Measurements from ENCODE around the gene MTCL3.

Gene MTCL3

DNA sequence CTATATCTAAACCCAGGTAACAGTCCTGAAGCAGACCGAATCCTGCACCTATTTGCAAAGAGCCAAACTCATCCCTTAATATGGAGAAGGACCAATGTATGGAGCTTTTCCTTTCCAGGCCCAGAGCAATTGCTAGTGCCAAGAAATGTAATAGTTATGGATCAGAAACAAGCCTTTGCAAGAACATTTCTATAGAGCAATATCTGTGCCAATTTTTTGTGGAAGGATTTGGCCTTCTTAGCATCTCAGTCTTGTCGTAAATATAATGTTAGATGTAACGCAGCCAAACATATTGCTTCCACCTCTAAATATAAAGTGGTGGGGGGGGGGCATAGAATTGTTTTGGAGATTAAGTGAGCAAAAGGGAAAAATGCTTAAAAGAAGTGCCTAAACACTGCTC, 62.7 kb downstream of the MTCL3 start:
- Histone ChIP-seq H3K4me1 (ENCODE audit: control extremely low read depth in 1 of 4, control insufficient read depth in 4 of 4, insufficient read depth in 4 of 4, low read length in 3 of 4) (peaks cover 0 to 10% (median 7%) of the 10 kb centered on the region in 4 experiments), H3K27ac (ENCODE audit: insufficient read depth in 1 of 2, low read depth in 1 of 2, low read length in 2 of 2, poor library complexity in 1 of 2, severe bottlenecking in 2 of 2) (no peak overlapping the region), H3K9me3 (ENCODE audit: control extremely low read depth in 1 of 5, control insufficient read depth in 4 of 5, insufficient read depth in 2 of 5, low read depth in 1 of 5, low read length in 4 of 5) (no peaks in the 10 kb centered on the region), H3K36me3 (ENCODE audit: control insufficient read depth in 4 of 4, insufficient read depth in 4 of 4, low read length in 3 of 4) (no peaks in the 10 kb centered on the region), H3K27me3 (replicated peaks in 2 of 5; ENCODE audit: control insufficient read depth in 4 of 5, insufficient read depth in 5 of 5, low read length in 4 of 5) (no peaks in the 10 kb centered on the region), H3K4me3 (ENCODE audit: control insufficient read depth in 1 of 7, extremely low read depth in 1 of 7, insufficient read depth in 4 of 7, low read depth in 2 of 7, low read length in 6 of 7) (no peak overlapping the region)
- ChIA-PET CTCF (no interaction called here), POLR2A (no interaction called here)
- WGBS (ENCODE audit: insufficient coverage): 100% methylated on average over 1 of the region's 3 CpGs
- DNase-seq: no peak

DNA sequence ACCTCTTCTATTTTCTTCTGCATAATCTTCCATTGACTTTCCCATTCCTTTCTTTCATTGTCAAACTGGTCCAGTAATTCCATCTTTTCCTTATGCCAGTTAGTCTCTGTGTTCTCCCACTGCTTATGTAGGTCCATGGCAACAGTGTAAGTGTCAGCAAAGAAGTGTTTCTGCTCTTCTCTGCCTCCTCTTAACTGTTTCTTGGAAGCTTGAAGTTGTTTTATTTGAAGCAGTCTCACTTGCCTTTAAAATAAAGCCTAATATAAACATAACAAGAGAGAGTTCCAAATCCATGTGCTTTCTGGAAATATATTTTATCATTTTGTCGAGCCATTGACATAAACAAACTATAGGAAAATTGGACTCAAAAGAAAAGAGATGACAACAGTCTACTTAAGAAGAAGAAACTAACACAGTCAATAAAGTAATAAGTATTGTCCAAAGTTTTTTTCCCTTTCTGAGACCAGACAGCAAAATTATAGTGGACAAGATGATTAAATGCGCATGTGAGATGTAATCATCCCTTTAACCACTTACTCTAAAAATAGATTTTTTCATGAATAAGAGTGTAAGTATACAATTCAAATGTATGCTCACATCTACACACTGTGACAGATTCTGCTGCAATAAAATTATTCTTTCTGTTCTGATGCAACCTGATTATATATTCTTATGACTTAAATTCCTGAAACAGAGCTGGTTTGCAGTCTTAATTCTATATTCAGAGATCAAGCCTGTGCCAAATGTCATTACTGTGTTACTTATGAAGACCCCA, 65.1 kb downstream of the MTCL3 start:
- no peaks in the 10 kb centered on the region for H3K27me3 ChIP-seq (replicated peaks in 2 of 5; ENCODE audit: control insufficient read depth in 4 of 5, insufficient read depth in 5 of 5, low read length in 4 of 5)
- no peak overlapping the region for H3K27ac ChIP-seq (ENCODE audit: insufficient read depth in 1 of 2, low read depth in 1 of 2, low read length in 2 of 2, poor library complexity in 1 of 2, severe bottlenecking in 2 of 2)
- WGBS (ENCODE audit: insufficient coverage): no CpG with 5 or more reads among the region's 2 CpGs
- CTCF ChIA-PET: no interaction called here
- POLR2A ChIA-PET: no interaction called here
- no peaks in the 10 kb centered on the region for H3K36me3 ChIP-seq (ENCODE audit: control insufficient read depth in 4 of 4, insufficient read depth in 4 of 4, low read length in 3 of 4)
- H3K9me3 ChIP-seq (ENCODE audit: control extremely low read depth in 1 of 5, control insufficient read depth in 4 of 5, insufficient read depth in 2 of 5, low read depth in 1 of 5, low read length in 4 of 5): no peaks in the 10 kb centered on the region
- no peak for DNase-seq
- H3K4me3 ChIP-seq (ENCODE audit: control insufficient read depth in 1 of 7, extremely low read depth in 1 of 7, insufficient read depth in 4 of 7, low read depth in 2 of 7, low read length in 6 of 7): no peak overlapping the region
- peaks cover 0 to 10% (median 6%) of the 10 kb centered on the region in 4 experiments for H3K4me1 ChIP-seq (ENCODE audit: control extremely low read depth in 1 of 4, control insufficient read depth in 4 of 4, insufficient read depth in 4 of 4, low read length in 3 of 4)

DNA sequence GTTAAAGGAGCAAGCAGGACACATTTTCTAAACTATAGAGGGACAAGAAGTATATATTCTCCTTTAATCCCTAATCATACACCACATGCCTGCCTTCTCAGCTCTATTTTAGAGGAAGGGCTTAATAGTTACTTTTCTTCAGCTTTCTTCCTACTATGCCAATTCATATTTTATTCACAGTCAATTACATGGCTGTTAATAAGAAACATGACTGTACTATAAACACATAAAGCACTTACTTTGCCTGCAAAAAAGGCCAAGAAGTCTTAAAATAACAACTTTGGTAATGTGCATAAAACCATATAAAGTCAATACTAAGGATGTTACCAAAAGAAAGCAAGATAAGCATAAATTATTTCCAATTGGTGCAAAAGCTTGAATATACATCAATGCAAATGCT, 66.3 kb downstream of the MTCL3 start:
- no peak overlapping the region for H3K4me3 ChIP-seq (ENCODE audit: control insufficient read depth in 1 of 7, extremely low read depth in 1 of 7, insufficient read depth in 4 of 7, low read depth in 2 of 7, low read length in 6 of 7)
- CTCF ChIA-PET: interaction anchor here (1.0 kb wide), 1 partner anchor 11 kb away, joined by 4 read pairs; no protein-coding TSS in a partner anchor
- no peak overlapping the region for H3K27ac ChIP-seq (ENCODE audit: insufficient read depth in 1 of 2, low read depth in 1 of 2, low read length in 2 of 2, poor library complexity in 1 of 2, severe bottlenecking in 2 of 2)
- DNase-seq: no peak
- peaks cover 0 to 10% (median 5%) of the 10 kb centered on the region in 4 experiments for H3K4me1 ChIP-seq (ENCODE audit: control extremely low read depth in 1 of 4, control insufficient read depth in 4 of 4, insufficient read depth in 4 of 4, low read length in 3 of 4)
- no peaks in the 10 kb centered on the region for H3K27me3 ChIP-seq (replicated peaks in 2 of 5; ENCODE audit: control insufficient read depth in 4 of 5, insufficient read depth in 5 of 5, low read length in 4 of 5)
- no peaks in the 10 kb centered on the region for H3K36me3 ChIP-seq (ENCODE audit: control insufficient read depth in 4 of 4, insufficient read depth in 4 of 4, low read length in 3 of 4)
- no peaks in the 10 kb centered on the region for H3K9me3 ChIP-seq (ENCODE audit: control extremely low read depth in 1 of 5, control insufficient read depth in 4 of 5, insufficient read depth in 2 of 5, low read depth in 1 of 5, low read length in 4 of 5)
- POLR2A ChIA-PET: no interaction called here

DNA sequence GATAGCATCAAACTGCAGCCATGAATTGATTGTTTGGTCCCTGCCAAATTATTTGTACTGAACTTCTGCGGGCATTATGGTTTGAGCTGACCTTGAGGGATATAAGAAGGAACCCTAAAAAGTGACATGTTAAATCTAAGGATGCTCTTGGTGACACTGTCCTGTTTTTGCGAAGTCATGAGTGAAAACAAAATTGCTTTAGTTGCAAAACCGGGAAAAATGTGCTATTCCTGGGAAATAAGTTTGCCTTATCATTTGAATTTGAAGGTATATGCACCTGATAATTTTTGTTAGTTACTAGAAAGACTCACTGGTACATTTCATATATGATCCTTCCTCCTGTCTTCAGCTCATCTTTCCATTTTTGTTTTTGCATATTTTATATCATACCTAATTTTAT, 67.7 kb downstream of the MTCL3 start:
- ChIA-PET CTCF (interaction anchor here (0.9 kb wide), 1 partner anchor 14 kb away, joined by 3 read pairs; no protein-coding TSS in a partner anchor), POLR2A (no interaction called here)
- no peaks in the 10 kb centered on the region for H3K27me3 ChIP-seq (replicated peaks in 2 of 5; ENCODE audit: control insufficient read depth in 4 of 5, insufficient read depth in 5 of 5, low read length in 4 of 5)
- WGBS (ENCODE audit: insufficient coverage): 100% methylated on average over 1 of the region's 3 CpGs
- no peaks in the 10 kb centered on the region for H3K9me3 ChIP-seq (ENCODE audit: control extremely low read depth in 1 of 5, control insufficient read depth in 4 of 5, insufficient read depth in 2 of 5, low read depth in 1 of 5, low read length in 4 of 5)
- H3K4me1 ChIP-seq (ENCODE audit: control extremely low read depth in 1 of 4, control insufficient read depth in 4 of 4, insufficient read depth in 4 of 4, low read length in 3 of 4): no peaks in the 10 kb centered on the region
- no peaks in the 10 kb centered on the region for H3K36me3 ChIP-seq (ENCODE audit: control insufficient read depth in 4 of 4, insufficient read depth in 4 of 4, low read length in 3 of 4)
- no peak for DNase-seq
- no peak overlapping the region for H3K27ac ChIP-seq (ENCODE audit: insufficient read depth in 1 of 2, low read depth in 1 of 2, low read length in 2 of 2, poor library complexity in 1 of 2, severe bottlenecking in 2 of 2)
- no peak overlapping the region for H3K4me3 ChIP-seq (ENCODE audit: control insufficient read depth in 1 of 7, extremely low read depth in 1 of 7, insufficient read depth in 4 of 7, low read depth in 2 of 7, low read length in 6 of 7)

GRCh38 chr6:127447780-127448179, 71.4 kb downstream of the MTCL3 start:
- POLR2A ChIA-PET: interaction anchor here (0.6 kb wide), 1 partner anchor 131 kb away, joined by 3 read pairs; no protein-coding TSS in a partner anchor
- CTCF ChIA-PET: interaction anchor here (0.6 kb wide), 1 partner anchor 81 kb away, joined by 3 read pairs; no protein-coding TSS in a partner anchor
- H3K27me3 ChIP-seq (replicated peaks in 2 of 5; ENCODE audit: control insufficient read depth in 4 of 5, insufficient read depth in 5 of 5, low read length in 4 of 5): no peaks in the 10 kb centered on the region
- H3K4me1 ChIP-seq (ENCODE audit: control extremely low read depth in 1 of 4, control insufficient read depth in 4 of 4, insufficient read depth in 4 of 4, low read length in 3 of 4): no peaks in the 10 kb centered on the region
- H3K9me3 ChIP-seq (ENCODE audit: control extremely low read depth in 1 of 5, control insufficient read depth in 4 of 5, insufficient read depth in 2 of 5, low read depth in 1 of 5, low read length in 4 of 5): no peaks in the 10 kb centered on the region
- no peak for DNase-seq
- no peaks in the 10 kb centered on the region for H3K36me3 ChIP-seq (ENCODE audit: control insufficient read depth in 4 of 4, insufficient read depth in 4 of 4, low read length in 3 of 4)
- H3K4me3 ChIP-seq (ENCODE audit: control insufficient read depth in 1 of 7, extremely low read depth in 1 of 7, insufficient read depth in 4 of 7, low read depth in 2 of 7, low read length in 6 of 7): no peak overlapping the region
- H3K27ac ChIP-seq (ENCODE audit: insufficient read depth in 1 of 2, low read depth in 1 of 2, low read length in 2 of 2, poor library complexity in 1 of 2, severe bottlenecking in 2 of 2): no peak overlapping the region

DNA sequence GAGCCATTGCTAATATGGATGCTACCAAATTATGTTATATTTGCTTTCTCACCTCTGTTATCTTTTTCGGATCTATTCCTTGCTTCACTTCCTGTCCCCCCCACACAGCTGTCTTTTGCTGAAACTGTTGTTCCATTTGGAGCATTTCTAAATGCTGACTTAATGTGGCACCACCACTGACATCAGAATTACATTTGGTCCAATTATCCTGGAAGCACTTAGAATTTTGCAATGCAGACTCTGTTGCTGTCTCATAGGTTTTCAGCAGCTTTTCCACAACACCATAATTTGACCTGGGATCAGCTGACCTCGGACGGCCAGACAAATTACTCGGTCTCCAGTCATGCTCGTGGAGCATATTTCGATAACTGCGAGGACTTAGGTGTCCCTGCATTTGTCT, 72.8 kb downstream of the MTCL3 start:
- Histone ChIP-seq H3K36me3 (ENCODE audit: control insufficient read depth in 4 of 4, insufficient read depth in 4 of 4, low read length in 3 of 4) (no peaks in the 10 kb centered on the region), H3K9me3 (ENCODE audit: control extremely low read depth in 1 of 5, control insufficient read depth in 4 of 5, insufficient read depth in 2 of 5, low read depth in 1 of 5, low read length in 4 of 5) (no peaks in the 10 kb centered on the region), H3K27ac (ENCODE audit: insufficient read depth in 1 of 2, low read depth in 1 of 2, low read length in 2 of 2, poor library complexity in 1 of 2, severe bottlenecking in 2 of 2) (no peak overlapping the region), H3K4me1 (ENCODE audit: control extremely low read depth in 1 of 4, control insufficient read depth in 4 of 4, insufficient read depth in 4 of 4, low read length in 3 of 4) (no peaks in the 10 kb centered on the region), H3K4me3 (ENCODE audit: control insufficient read depth in 1 of 7, extremely low read depth in 1 of 7, insufficient read depth in 4 of 7, low read depth in 2 of 7, low read length in 6 of 7) (no peak overlapping the region), H3K27me3 (replicated peaks in 2 of 5; ENCODE audit: control insufficient read depth in 4 of 5, insufficient read depth in 5 of 5, low read length in 4 of 5) (no peaks in the 10 kb centered on the region)
- ChIA-PET CTCF (no interaction called here), POLR2A (no interaction called here)
- WGBS (ENCODE audit: insufficient coverage): 92% methylated on average over 5 of the region's 7 CpGs
- no peak for DNase-seq

GRCh38 chr6:127441881-127442280, 77.3 kb downstream of the MTCL3 start:
- DNase-seq: no peak
- Histone ChIP-seq H3K27me3 (replicated peaks in 2 of 5; ENCODE audit: control insufficient read depth in 4 of 5, insufficient read depth in 5 of 5, low read length in 4 of 5) (no peaks in the 10 kb centered on the region), H3K4me1 (ENCODE audit: control extremely low read depth in 1 of 4, control insufficient read depth in 4 of 4, insufficient read depth in 4 of 4, low read length in 3 of 4) (no peaks in the 10 kb centered on the region), H3K36me3 (ENCODE audit: control insufficient read depth in 4 of 4, insufficient read depth in 4 of 4, low read length in 3 of 4) (no peaks in the 10 kb centered on the region), H3K9me3 (ENCODE audit: control extremely low read depth in 1 of 5, control insufficient read depth in 4 of 5, insufficient read depth in 2 of 5, low read depth in 1 of 5, low read length in 4 of 5) (no peaks in the 10 kb centered on the region), H3K4me3 (ENCODE audit: control insufficient read depth in 1 of 7, extremely low read depth in 1 of 7, insufficient read depth in 4 of 7, low read depth in 2 of 7, low read length in 6 of 7) (no peak overlapping the region), H3K27ac (ENCODE audit: insufficient read depth in 1 of 2, low read depth in 1 of 2, low read length in 2 of 2, poor library complexity in 1 of 2, severe bottlenecking in 2 of 2) (no peak overlapping the region)
- ChIA-PET POLR2A (no interaction called here), CTCF (interaction anchor here (1.1 kb wide), 1 partner anchor 22 kb away, joined by 3 read pairs; no protein-coding TSS in a partner anchor)
- no CpG with 5 or more reads among the region's 1 CpG for WGBS (ENCODE audit: insufficient coverage)

Measured in common myeloid progenitor, CD34-positive (primary cell).